Measurements from ENCODE around the gene DUSP7.

- TF ChIP-seq POLR2A (IDR thresholded peaks at IDR 0.05): no peak
- TF ChIP-seq CTCF (IDR thresholded peaks at IDR 0.05): no peak
Observed at GRCh38 chr3:52019352-52020080, 36.9 kb downstream of the DUSP7 start.
